HL-60 (cell line): Measurements from ENCODE around the gene BNC1.

Experiments used
- DNase-seq, 2 experiments: peaks; one replicate each; pipeline ENCODE4 v3.0.0-alpha.2; 2010 to 2020; ENCODE audit warnings: low read depth in 1 of 2, low spot score in 1 of 2
- H3K27ac ChIP-seq: fragments of 250-450 bp; sonication (Bioruptor Pico); replicated peaks from 2 replicates; pipeline ENCODE4 v1.5.1; 2020; ENCODE audit warnings: mild to moderate bottlenecking, moderate library complexity
- H3K27me3 ChIP-seq: fragments of 250-450 bp; sonication (Bioruptor Pico); 2 replicates; pipeline ENCODE4 v1.5.1; 2021; ENCODE audit warnings: mild to moderate bottlenecking, moderate library complexity; ENCODE audit not compliant: insufficient read depth, poor library complexity, severe bottlenecking
- H3K4me3 ChIP-seq: replicated peaks from 2 replicates; pipeline ENCODE4 v1.5.1; 2011; ENCODE audit warnings: mild to moderate bottlenecking, control low read depth, low read length; ENCODE audit not compliant: insufficient read depth
- GABPA ChIP-seq: IDR thresholded peaks from 2 replicates; pipeline ENCODE4 v1.6.1; 2012; ENCODE audit warnings: low read depth
- POLR2AphosphoS5 ChIP-seq: IDR thresholded peaks from 2 replicates; pipeline ENCODE4 v1.6.1; 2012; ENCODE audit warnings: low read depth
- SPI1 ChIP-seq: IDR thresholded peaks from 2 replicates; pipeline ENCODE4 v1.6.1; 2012; ENCODE audit warnings: low read depth, mild to moderate bottlenecking, borderline replicate concordance
- TF ChIP-seq, protein P1 (sequence below): IDR thresholded peaks from 2 replicates; pipeline ENCODE4 v1.6.1; 2012; ENCODE audit warnings: low read depth; ENCODE audit not compliant: insufficient replicate concordance
- TF ChIP-seq, protein P2 (sequence below): IDR thresholded peaks from one replicate; pipeline ENCODE4 v1.5.1; 2011; ENCODE audit warnings: low read length, control low read depth, inconsistent platforms; ENCODE audit not compliant: insufficient read depth

BNC1 gene

DNA sequence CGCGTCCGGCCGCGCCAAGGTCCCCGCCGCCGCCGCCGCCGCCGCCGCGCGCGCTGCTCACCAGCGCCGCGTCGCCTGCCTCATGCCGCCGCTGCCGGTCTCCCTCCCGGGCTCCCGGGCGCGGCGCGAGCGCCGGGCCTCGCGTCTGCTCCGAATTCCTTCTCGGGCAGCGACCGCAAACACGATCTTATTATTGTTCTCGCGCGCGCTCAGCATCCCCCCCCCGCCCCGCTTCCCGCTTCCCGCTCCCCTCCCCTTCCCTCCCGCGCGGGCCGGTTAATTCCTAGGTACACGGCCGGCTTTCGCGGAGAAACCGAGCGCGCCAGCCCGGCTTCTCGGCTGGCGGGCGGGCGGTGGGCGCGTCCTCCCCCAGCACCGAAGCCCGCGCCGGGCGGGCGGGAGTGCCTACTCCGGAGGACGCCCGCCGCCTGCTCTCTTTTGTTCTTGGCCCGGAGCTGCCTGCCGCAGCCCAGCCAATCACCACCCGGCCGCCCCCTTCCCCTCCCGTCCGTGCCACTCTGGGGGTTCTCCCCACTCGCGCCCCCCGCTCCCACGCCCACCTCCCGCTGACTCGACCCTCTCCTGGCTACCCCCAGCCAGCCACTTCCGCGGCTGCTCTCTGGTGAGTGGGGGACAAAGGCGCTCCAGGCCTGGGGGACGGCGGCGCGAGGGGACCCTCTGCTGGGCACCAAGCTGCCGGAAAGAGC is 76.7 kb downstream of the BNC1 start, which contains the start of gene HDGFL3:
TSS of gene HDGFL3 (minus strand) at position 164 of the 707 bp plus-strand sequence. CDS start 409 bp downstream, outside the sequence.
- Histone ChIP-seq H3K27ac (no peak within 1 kb of the TSS), H3K4me3 (peak within 1 kb of the TSS; percentile 43), H3K27me3 (peaks cover 46% of the 10 kb centered on the region)
- peak; percentile 3 to 10 for DNase-seq
- TF ChIP-seq POLR2AphosphoS5 = no peak
- TF ChIP-seq, protein P1, sequence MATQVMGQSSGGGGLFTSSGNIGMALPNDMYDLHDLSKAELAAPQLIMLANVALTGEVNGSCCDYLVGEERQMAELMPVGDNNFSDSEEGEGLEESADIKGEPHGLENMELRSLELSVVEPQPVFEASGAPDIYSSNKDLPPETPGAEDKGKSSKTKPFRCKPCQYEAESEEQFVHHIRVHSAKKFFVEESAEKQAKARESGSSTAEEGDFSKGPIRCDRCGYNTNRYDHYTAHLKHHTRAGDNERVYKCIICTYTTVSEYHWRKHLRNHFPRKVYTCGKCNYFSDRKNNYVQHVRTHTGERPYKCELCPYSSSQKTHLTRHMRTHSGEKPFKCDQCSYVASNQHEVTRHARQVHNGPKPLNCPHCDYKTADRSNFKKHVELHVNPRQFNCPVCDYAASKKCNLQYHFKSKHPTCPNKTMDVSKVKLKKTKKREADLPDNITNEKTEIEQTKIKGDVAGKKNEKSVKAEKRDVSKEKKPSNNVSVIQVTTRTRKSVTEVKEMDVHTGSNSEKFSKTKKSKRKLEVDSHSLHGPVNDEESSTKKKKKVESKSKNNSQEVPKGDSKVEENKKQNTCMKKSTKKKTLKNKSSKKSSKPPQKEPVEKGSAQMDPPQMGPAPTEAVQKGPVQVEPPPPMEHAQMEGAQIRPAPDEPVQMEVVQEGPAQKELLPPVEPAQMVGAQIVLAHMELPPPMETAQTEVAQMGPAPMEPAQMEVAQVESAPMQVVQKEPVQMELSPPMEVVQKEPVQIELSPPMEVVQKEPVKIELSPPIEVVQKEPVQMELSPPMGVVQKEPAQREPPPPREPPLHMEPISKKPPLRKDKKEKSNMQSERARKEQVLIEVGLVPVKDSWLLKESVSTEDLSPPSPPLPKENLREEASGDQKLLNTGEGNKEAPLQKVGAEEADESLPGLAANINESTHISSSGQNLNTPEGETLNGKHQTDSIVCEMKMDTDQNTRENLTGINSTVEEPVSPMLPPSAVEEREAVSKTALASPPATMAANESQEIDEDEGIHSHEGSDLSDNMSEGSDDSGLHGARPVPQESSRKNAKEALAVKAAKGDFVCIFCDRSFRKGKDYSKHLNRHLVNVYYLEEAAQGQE = no peak
- no peak for TF ChIP-seq SPI1
- TF ChIP-seq, protein P2, sequence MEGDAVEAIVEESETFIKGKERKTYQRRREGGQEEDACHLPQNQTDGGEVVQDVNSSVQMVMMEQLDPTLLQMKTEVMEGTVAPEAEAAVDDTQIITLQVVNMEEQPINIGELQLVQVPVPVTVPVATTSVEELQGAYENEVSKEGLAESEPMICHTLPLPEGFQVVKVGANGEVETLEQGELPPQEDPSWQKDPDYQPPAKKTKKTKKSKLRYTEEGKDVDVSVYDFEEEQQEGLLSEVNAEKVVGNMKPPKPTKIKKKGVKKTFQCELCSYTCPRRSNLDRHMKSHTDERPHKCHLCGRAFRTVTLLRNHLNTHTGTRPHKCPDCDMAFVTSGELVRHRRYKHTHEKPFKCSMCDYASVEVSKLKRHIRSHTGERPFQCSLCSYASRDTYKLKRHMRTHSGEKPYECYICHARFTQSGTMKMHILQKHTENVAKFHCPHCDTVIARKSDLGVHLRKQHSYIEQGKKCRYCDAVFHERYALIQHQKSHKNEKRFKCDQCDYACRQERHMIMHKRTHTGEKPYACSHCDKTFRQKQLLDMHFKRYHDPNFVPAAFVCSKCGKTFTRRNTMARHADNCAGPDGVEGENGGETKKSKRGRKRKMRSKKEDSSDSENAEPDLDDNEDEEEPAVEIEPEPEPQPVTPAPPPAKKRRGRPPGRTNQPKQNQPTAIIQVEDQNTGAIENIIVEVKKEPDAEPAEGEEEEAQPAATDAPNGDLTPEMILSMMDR = no peak
- no peak for TF ChIP-seq GABPA

DNA sequence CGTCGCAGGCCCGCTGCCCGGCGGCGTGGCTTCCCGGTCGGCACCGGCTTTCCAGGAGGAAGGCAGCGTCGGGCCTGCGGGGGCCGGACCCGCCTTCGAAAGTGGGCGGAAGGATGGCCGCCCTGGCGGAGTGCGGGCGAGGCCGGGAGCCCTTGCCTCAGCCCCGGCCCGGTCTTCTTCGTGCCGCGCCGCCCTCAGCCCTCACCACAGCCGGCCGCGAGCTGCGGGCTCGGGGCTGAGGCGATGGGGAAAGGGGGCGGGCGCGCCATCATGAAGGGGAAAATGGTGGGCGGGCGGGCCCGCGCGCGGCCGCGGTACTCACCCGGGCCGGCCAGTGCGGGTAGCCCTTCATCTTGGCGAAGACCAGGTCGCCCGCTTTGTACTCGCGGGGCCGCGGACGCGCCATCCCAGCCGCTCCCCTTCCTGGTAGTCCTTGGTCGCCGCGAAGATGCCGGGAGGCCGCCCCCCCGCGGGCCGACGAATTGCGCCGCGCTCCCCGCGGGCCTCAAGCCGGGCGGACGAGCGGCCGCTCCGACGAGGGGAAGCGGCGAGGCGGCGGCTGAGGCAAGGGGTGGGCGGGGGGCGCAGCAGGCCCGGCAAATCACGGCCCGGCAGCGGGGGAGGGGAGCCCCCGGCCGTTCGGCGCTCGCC is 77.3 kb downstream of the BNC1 start:
- no peak for DNase-seq
- Histone ChIP-seq H3K27me3 (peaks cover 49% of the 10 kb centered on the region), H3K4me3 (peak overlapping the region; percentile 43), H3K27ac (no peak overlapping the region)
- TF ChIP-seq POLR2AphosphoS5 = no peak
- TF ChIP-seq, protein P1 = no peak
- no peak for TF ChIP-seq SPI1
- TF ChIP-seq, protein P2 = no peak
- TF ChIP-seq GABPA = no peak

DNA sequence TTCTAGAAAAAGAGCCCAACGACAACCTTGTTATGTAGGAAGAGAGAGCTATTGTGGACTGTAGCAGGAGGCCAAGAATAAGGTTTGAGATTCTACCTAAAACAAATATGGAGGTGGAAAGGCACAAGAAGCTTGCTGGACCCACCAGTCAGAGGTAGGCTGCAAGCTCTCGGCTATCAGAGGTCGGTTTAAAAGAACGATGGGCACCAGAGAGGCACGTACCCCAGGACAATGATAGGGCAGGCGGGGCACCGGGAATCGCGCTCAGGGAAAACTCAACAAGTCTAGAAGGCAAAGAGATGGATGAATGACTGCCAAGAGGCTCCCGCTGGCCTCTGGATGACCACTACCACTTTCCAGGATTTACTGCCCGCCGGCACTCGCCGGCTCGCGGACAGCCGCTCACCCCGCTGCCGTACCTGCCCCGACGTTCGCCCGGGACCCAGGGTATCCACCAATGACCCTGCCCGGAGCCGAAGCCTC is 77.9 kb downstream of the BNC1 start:
- no peak for DNase-seq
- H3K4me3 ChIP-seq = peak overlapping the region; percentile 43
- peaks cover 49% of the 10 kb centered on the region for H3K27me3 ChIP-seq
- TF ChIP-seq SPI1 (no peak), GABPA (no peak), POLR2AphosphoS5 (no peak)
- TF ChIP-seq, protein P1 = no peak
- TF ChIP-seq, protein P2 = no peak
- no peak overlapping the region for H3K27ac ChIP-seq
